Chondrocyte (in vitro differentiated cells): ENCODE measurements around the gene STRA8. TPM values are rescaled to one million over a fixed set of nuclear protein-coding genes. Genes with fewer than 3 reads are reported as not detected.

Experiments
- DNase-seq: peaks from one replicate; pipeline ENCODE4 v3.0.0; 2021; ENCODE audit warnings: mixed read lengths, low spot score
- H3K27ac Mint-ChIP-seq: one replicate; pipeline ENCODE4 v1.8.0; 2021; ENCODE audit warnings: mild to moderate bottlenecking, moderate library complexity, mixed read lengths; ENCODE audit not compliant: unreplicated experiment
- H3K27me3 Mint-ChIP-seq: 2 replicates; pipeline ENCODE4 v1.8.0; 2021; ENCODE audit warnings: low read depth, mixed read lengths
- H3K36me3 Mint-ChIP-seq: 2 replicates; pipeline ENCODE4 v1.8.0; 2021; ENCODE audit warnings: low read depth, mixed read lengths
- H3K4me1 Mint-ChIP-seq: 2 replicates; pipeline ENCODE4 v1.8.0; 2021; ENCODE audit warnings: low read depth, mild to moderate bottlenecking, mixed read lengths
- H3K4me3 Mint-ChIP-seq: one replicate; pipeline ENCODE4 v1.8.0; 2021; ENCODE audit warnings: mild to moderate bottlenecking, moderate library complexity, mixed read lengths; ENCODE audit not compliant: unreplicated experiment
- H3K9me3 Mint-ChIP-seq: 2 replicates; pipeline ENCODE4 v1.8.0; 2021; ENCODE audit warnings: low read depth, mixed read lengths
- CTCF ChIP-seq: fragments of 200-600 bp; sonication (generic); IDR thresholded peaks from 2 replicates; pipeline ENCODE4 v1.5.0; 2021; ENCODE audit warnings: antibody characterized with exemption, mild to moderate bottlenecking, moderate library complexity
- total RNA-seq: library from RNA; stranded (reverse); gene quantifications from 3 replicates; pipeline ENCODE4 v1.2.1, GENCODE V29; 2021

Gene STRA8
- total RNA-seq, 1 donor from 2014 or later, result not detected

- no peak for TF ChIP-seq CTCF
- H3K4me1 Mint-ChIP-seq, result peaks cover 10% of the 10 kb centered on the region
- DNase-seq, result no peak
- H3K4me3 Mint-ChIP-seq, result no peak overlapping the region
- H3K36me3 Mint-ChIP-seq, result peaks cover 9% of the 10 kb centered on the region
- no peaks in the 10 kb centered on the region for H3K27me3 Mint-ChIP-seq
- H3K9me3 Mint-ChIP-seq, result no peaks in the 10 kb centered on the region
- no peak overlapping the region for H3K27ac Mint-ChIP-seq
Observed at GRCh38 chr7:135204876-135205275, 28.8 kb upstream of the STRA8 start.

- TF ChIP-seq CTCF, result no peak
- no peaks in the 10 kb centered on the region for H3K27me3 Mint-ChIP-seq
- no peak overlapping the region for H3K4me3 Mint-ChIP-seq
- H3K4me1 Mint-ChIP-seq, result peaks cover 17% of the 10 kb centered on the region
- no peak for DNase-seq
- H3K36me3 Mint-ChIP-seq, result peaks cover 9% of the 10 kb centered on the region
- H3K27ac Mint-ChIP-seq, result no peak overlapping the region
- no peaks in the 10 kb centered on the region for H3K9me3 Mint-ChIP-seq
Observed at GRCh38 chr7:135205850-135206249, 27.8 kb upstream of the STRA8 start.

- H3K9me3 Mint-ChIP-seq, result no peaks in the 10 kb centered on the region
- H3K27me3 Mint-ChIP-seq, result no peaks in the 10 kb centered on the region
- no peak for TF ChIP-seq CTCF
- DNase-seq, result no peak
- H3K27ac Mint-ChIP-seq, result no peak overlapping the region
- peaks cover 19% of the 10 kb centered on the region for H3K4me1 Mint-ChIP-seq
- H3K36me3 Mint-ChIP-seq, result peaks cover 9% of the 10 kb centered on the region
- no peak overlapping the region for H3K4me3 Mint-ChIP-seq
Observed at GRCh38 chr7:135206941-135207391, 26.7 kb upstream of the STRA8 start.

GRCh38 chr7:135207406-135208101 lies 26.1 kb upstream of the STRA8 start:
- H3K27me3 Mint-ChIP-seq, result no peaks in the 10 kb centered on the region
- H3K36me3 Mint-ChIP-seq, result peaks cover 9% of the 10 kb centered on the region
- H3K9me3 Mint-ChIP-seq, result no peaks in the 10 kb centered on the region
- no peak overlapping the region for H3K4me3 Mint-ChIP-seq
- H3K27ac Mint-ChIP-seq, result no peak overlapping the region
- DNase-seq, result no peak
- peaks cover 20% of the 10 kb centered on the region for H3K4me1 Mint-ChIP-seq
- no peak for TF ChIP-seq CTCF

GRCh38 chr7:135208102-135208793 lies 25.4 kb upstream of the STRA8 start:
- no peaks in the 10 kb centered on the region for H3K9me3 Mint-ChIP-seq

More at GRCh38 chr7:135208102-135208793, 25.4 kb upstream of the STRA8 start:
- Mint-ChIP-seq H3K4me3 (no peak overlapping the region), H3K27ac (peak overlapping the region; percentile 22), H3K4me1 (peaks cover 20% of the 10 kb centered on the region), H3K27me3 (no peaks in the 10 kb centered on the region), H3K36me3 (peaks cover 9% of the 10 kb centered on the region)
- no peak for TF ChIP-seq CTCF
- DNase-seq, result no peak
